Measurements from ENCODE around the gene GOLIM4.

DNA sequence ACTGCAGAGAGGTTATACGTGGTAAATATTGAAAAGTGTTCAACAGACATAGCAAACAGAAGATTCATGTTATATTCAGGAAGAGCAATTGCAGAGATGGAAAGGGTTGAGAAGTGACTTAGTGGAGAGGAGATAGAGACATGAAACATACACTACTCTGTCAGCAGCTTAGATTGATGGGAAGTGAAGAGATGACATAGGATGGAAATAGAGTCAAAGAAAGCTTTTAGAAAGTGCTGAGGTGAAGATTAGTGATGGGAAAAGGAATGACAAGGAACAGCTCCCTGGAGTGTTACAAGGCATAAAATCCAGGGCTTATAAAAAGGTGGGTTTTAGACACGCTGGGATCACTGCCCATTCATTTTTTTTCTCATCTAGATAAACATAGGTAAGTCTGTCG, 17.2 kb upstream of the GOLIM4 start:
- TF ChIP-seq, protein P1, sequence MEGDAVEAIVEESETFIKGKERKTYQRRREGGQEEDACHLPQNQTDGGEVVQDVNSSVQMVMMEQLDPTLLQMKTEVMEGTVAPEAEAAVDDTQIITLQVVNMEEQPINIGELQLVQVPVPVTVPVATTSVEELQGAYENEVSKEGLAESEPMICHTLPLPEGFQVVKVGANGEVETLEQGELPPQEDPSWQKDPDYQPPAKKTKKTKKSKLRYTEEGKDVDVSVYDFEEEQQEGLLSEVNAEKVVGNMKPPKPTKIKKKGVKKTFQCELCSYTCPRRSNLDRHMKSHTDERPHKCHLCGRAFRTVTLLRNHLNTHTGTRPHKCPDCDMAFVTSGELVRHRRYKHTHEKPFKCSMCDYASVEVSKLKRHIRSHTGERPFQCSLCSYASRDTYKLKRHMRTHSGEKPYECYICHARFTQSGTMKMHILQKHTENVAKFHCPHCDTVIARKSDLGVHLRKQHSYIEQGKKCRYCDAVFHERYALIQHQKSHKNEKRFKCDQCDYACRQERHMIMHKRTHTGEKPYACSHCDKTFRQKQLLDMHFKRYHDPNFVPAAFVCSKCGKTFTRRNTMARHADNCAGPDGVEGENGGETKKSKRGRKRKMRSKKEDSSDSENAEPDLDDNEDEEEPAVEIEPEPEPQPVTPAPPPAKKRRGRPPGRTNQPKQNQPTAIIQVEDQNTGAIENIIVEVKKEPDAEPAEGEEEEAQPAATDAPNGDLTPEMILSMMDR (IDR thresholded peaks at IDR 0.05; ENCODE audit: low read depth, low read length, missing input control): no peak
- TF ChIP-seq, protein P2, sequence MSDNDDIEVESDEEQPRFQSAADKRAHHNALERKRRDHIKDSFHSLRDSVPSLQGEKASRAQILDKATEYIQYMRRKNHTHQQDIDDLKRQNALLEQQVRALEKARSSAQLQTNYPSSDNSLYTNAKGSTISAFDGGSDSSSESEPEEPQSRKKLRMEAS (IDR thresholded peaks at IDR 0.05): no peak
- TF ChIP-seq YY1 (IDR thresholded peaks at IDR 0.05) (no peak), RAD21 (IDR thresholded peaks at IDR 0.05) (no peak), SP1 (IDR thresholded peaks at IDR 0.05) (no peak), JUND (IDR thresholded peaks at IDR 0.05) (no peak), TAF1 (conservative IDR thresholded peaks at IDR 0.05) (no peak)

Data from liver (tissue), 3 donors.